ENCODE results near the gene MCRIP1. TPM values are rescaled to one million over a fixed set of nuclear protein-coding genes. Genes with fewer than 3 reads are reported as not detected.
A peak's percentile ranks its signal among the peaks of the same experiment; 100 is the strongest.
"Not testable (repeated sequence)": the region's sequence is repeated elsewhere in the genome, so short reads cannot be mapped to it uniquely, and the experiment has no call there.

The MCRIP1 gene
- total and polyA plus RNA-seq, 5 donors from 2014 or later: 58.1 to 93.2 (median 74.9) TPM

GRCh38 chr17:81842378-81842724, 9.3 kb upstream of the MCRIP1 start:
- Mint-ChIP-seq H3K9me3 (no peaks in the 10 kb centered on the region), H3K27ac (peak overlapping the region in 1 of 3 donors; percentile 42), H3K4me3 (no peak overlapping the region), H3K4me1 (no peaks in the 10 kb centered on the region), H3K36me3 (peaks cover 8% of the 10 kb centered on the region), H3K27me3 (no peaks in the 10 kb centered on the region)
- ATAC-seq (ENCODE audit: low read depth in 2 of 2): no peak
- no peaks in the 10 kb centered on the region for H3K4me1 ChIP-seq (ENCODE audit: control insufficient read depth, insufficient read depth, low read length, poor library complexity, severe bottlenecking)
- no peak overlapping the region for H3K4me3 ChIP-seq (ENCODE audit: low read depth, low read length)
- H3K36me3 ChIP-seq (ENCODE audit: control insufficient read depth, insufficient read depth, low read length): peaks cover 39% of the 10 kb centered on the region
- H3K27ac ChIP-seq (ENCODE audit: insufficient read depth, low read length, poor library complexity, severe bottlenecking): no peak overlapping the region
- DNase-seq: no peak
- no peaks in the 10 kb centered on the region for H3K9me3 ChIP-seq (ENCODE audit: control insufficient read depth in 2 of 2, low read length in 2 of 2)
- H3K27me3 ChIP-seq (ENCODE audit: control insufficient read depth, insufficient read depth, low read length): no peaks in the 10 kb centered on the region

- H3K9me3 ChIP-seq (ENCODE audit: control insufficient read depth in 2 of 2, low read length in 2 of 2): no peaks in the 10 kb centered on the region
- ATAC-seq (ENCODE audit: low read depth in 2 of 2) (no peak), DNase-seq (no peak)
- H3K27ac ChIP-seq (ENCODE audit: insufficient read depth, low read length, poor library complexity, severe bottlenecking): no peak overlapping the region
- Mint-ChIP-seq H3K4me1 (no peaks in the 10 kb centered on the region), H3K9me3 (no peaks in the 10 kb centered on the region), H3K36me3 (peaks cover 8% of the 10 kb centered on the region), H3K27ac (peak overlapping the region in 1 of 3 donors; percentile 14), H3K27me3 (no peaks in the 10 kb centered on the region), H3K4me3 (no peak overlapping the region)
- no peaks in the 10 kb centered on the region for H3K4me1 ChIP-seq (ENCODE audit: control insufficient read depth, insufficient read depth, low read length, poor library complexity, severe bottlenecking)
- no peaks in the 10 kb centered on the region for H3K27me3 ChIP-seq (ENCODE audit: control insufficient read depth, insufficient read depth, low read length)
- H3K36me3 ChIP-seq (ENCODE audit: control insufficient read depth, insufficient read depth, low read length): peaks cover 34% of the 10 kb centered on the region
- H3K4me3 ChIP-seq (ENCODE audit: low read depth, low read length): no peak overlapping the region
Measured at GRCh38 chr17:81841866-81842265, 8.8 kb upstream of the MCRIP1 start.

DNA sequence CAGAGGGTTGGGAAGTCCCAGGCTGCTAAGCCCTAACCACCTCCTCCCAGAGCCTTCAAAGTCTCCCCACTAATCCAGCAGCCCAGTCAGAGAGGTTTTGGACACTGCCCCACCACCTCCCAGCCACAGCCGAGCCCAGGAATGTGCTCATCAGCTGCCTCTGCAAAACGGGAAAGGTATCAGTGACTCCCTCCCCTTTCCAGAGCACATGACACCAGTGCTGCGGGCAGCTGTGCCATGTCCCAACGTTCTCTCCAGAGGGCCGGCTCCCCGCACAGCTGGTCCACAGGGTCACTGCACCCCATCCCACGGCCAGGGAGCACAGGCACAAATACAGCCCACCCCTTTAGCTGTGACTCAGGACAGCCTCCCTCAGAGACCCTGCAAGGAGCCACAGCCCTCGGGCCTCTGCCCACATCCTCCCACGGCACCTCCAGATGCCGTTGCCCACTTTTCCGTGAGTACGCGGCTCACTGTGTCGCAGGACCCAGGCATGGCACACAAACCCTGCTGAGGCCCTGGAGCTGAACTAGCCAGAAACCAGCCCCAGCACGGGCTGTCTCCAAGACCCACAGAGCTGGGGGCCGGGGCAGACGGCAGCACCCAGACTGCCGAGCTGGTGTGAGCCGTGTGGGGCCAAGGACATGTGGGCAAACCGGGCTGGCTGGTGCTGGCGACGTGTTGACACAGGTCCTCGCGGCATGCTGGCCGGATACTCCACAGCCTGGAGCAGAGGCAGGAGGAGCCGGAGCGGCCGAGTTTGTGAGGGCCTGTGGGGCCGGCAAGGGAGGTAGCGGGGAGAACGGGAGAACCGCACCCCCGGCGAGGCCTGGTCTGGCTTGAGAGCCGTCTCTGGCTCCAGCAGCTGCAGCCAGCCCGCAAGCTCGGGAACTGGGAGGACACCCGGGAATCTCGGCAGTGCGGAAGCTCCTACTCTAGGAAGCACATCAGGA, 8.0 kb upstream of the MCRIP1 start:
- H3K4me3 Mint-ChIP-seq: no peak overlapping the region
- H3K27ac Mint-ChIP-seq: peak overlapping the region in 1 of 3 donors; percentile 14
- H3K4me1 Mint-ChIP-seq: no peaks in the 10 kb centered on the region
- no peak overlapping the region for H3K4me3 ChIP-seq (ENCODE audit: low read depth, low read length)
- DNase-seq: no peak
- no peaks in the 10 kb centered on the region for H3K4me1 ChIP-seq (ENCODE audit: control insufficient read depth, insufficient read depth, low read length, poor library complexity, severe bottlenecking)
- no peaks in the 10 kb centered on the region for H3K27me3 Mint-ChIP-seq
- no peaks in the 10 kb centered on the region for H3K9me3 Mint-ChIP-seq
- H3K36me3 Mint-ChIP-seq: peaks cover 8% of the 10 kb centered on the region
- H3K27ac ChIP-seq (ENCODE audit: insufficient read depth, low read length, poor library complexity, severe bottlenecking): no peak overlapping the region
- H3K36me3 ChIP-seq (ENCODE audit: control insufficient read depth, insufficient read depth, low read length): peaks cover 29% of the 10 kb centered on the region
- ATAC-seq (ENCODE audit: low read depth in 2 of 2): no peak
- no peaks in the 10 kb centered on the region for H3K9me3 ChIP-seq (ENCODE audit: control insufficient read depth in 2 of 2, low read length in 2 of 2)
- no peaks in the 10 kb centered on the region for H3K27me3 ChIP-seq (ENCODE audit: control insufficient read depth, insufficient read depth, low read length)

DNA sequence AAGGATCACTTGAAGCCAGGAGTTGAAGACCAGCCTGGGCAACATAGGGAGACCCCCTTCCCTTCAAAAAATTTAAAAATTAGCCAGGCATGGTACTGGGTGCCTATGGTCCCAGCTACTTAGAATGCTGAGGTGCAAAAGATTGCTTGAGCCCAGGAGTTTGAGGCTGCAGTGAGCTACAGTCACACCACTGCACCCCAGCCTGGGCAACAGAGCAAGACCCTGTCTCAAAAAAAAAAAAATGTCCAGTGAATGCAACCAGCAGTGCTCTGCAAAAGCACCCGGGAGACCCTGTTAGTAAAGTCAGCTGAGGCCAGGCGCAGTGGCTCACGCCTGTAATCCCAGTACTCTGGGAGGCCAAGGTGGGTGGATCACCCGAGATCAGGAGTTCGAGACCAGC, 7.0 kb upstream of the MCRIP1 start:
- H3K4me1 ChIP-seq (ENCODE audit: control insufficient read depth, insufficient read depth, low read length, poor library complexity, severe bottlenecking); H3K27me3 Mint-ChIP-seq; H3K27ac ChIP-seq (ENCODE audit: insufficient read depth, low read length, poor library complexity, severe bottlenecking); H3K4me3 ChIP-seq (ENCODE audit: low read depth, low read length); ATAC-seq (ENCODE audit: low read depth in 2 of 2); DNase-seq; H3K36me3 Mint-ChIP-seq; H3K4me1 Mint-ChIP-seq; H3K4me3 Mint-ChIP-seq; H3K9me3 ChIP-seq (ENCODE audit: control insufficient read depth in 2 of 2, low read length in 2 of 2); H3K27me3 ChIP-seq (ENCODE audit: control insufficient read depth, insufficient read depth, low read length); H3K9me3 Mint-ChIP-seq; H3K27ac Mint-ChIP-seq: not testable (repeated sequence)
- peaks cover 19% of the 10 kb centered on the region for H3K36me3 ChIP-seq (ENCODE audit: control insufficient read depth, insufficient read depth, low read length)

DNA sequence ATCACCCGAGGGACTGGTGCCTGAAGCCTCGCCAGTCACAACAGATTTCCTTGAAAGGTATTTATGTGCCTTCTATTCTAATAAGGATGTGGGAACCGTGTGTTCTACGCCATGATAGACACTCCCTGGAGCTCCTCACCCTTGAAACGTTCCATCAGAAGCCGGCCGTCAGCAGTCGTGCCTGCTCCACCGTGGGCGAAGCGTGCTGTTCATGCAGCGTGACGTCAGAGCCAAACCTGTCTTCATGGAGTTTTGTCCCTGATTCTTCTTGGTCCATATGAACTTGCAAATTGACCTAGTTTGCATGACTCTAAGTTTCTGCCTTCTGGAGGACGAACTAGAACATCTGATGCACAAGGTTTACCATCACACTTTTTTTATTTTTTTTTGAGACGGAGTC, 6.2 kb upstream of the MCRIP1 start:
- Histone ChIP-seq H3K36me3 (ENCODE audit: control insufficient read depth, insufficient read depth, low read length) (peaks cover 11% of the 10 kb centered on the region), H3K4me3 (ENCODE audit: low read depth, low read length) (no peak overlapping the region), H3K4me1 (ENCODE audit: control insufficient read depth, insufficient read depth, low read length, poor library complexity, severe bottlenecking) (no peaks in the 10 kb centered on the region), H3K27ac (ENCODE audit: insufficient read depth, low read length, poor library complexity, severe bottlenecking) (no peak overlapping the region), H3K9me3 (ENCODE audit: control insufficient read depth in 2 of 2, low read length in 2 of 2) (no peaks in the 10 kb centered on the region), H3K27me3 (ENCODE audit: control insufficient read depth, insufficient read depth, low read length) (no peaks in the 10 kb centered on the region)
- Mint-ChIP-seq H3K9me3 (no peaks in the 10 kb centered on the region), H3K27ac (no peak overlapping the region), H3K36me3 (no peaks in the 10 kb centered on the region), H3K27me3 (no peaks in the 10 kb centered on the region), H3K4me1 (no peaks in the 10 kb centered on the region), H3K4me3 (no peak overlapping the region)
- no peak for ATAC-seq (ENCODE audit: low read depth in 2 of 2)
- no peak for DNase-seq

GRCh38 chr17:81838753-81839255, 5.7 kb upstream of the MCRIP1 start:
- no peaks in the 10 kb centered on the region for H3K27me3 ChIP-seq (ENCODE audit: control insufficient read depth, insufficient read depth, low read length)
- no peaks in the 10 kb centered on the region for H3K27me3 Mint-ChIP-seq
- H3K4me3 ChIP-seq (ENCODE audit: low read depth, low read length): no peak overlapping the region
- no peak overlapping the region for H3K4me3 Mint-ChIP-seq
- peaks cover 8% of the 10 kb centered on the region for H3K36me3 ChIP-seq (ENCODE audit: control insufficient read depth, insufficient read depth, low read length)
- H3K9me3 Mint-ChIP-seq: no peaks in the 10 kb centered on the region
- no peaks in the 10 kb centered on the region for H3K36me3 Mint-ChIP-seq
- peaks cover 3% of the 10 kb centered on the region for H3K4me1 ChIP-seq (ENCODE audit: control insufficient read depth, insufficient read depth, low read length, poor library complexity, severe bottlenecking)
- peaks cover 0 to under 1% (median 0%) of the 10 kb centered on the region in 4 donors for H3K4me1 Mint-ChIP-seq
- H3K9me3 ChIP-seq (ENCODE audit: control insufficient read depth in 2 of 2, low read length in 2 of 2): no peaks in the 10 kb centered on the region
- H3K27ac Mint-ChIP-seq: no peak overlapping the region
- no peak overlapping the region for H3K27ac ChIP-seq (ENCODE audit: insufficient read depth, low read length, poor library complexity, severe bottlenecking)
- ATAC-seq (ENCODE audit: low read depth in 2 of 2) (no peak), DNase-seq (no peak)

GRCh38 chr17:81837641-81838040, 4.5 kb upstream of the MCRIP1 start:
- Mint-ChIP-seq H3K27ac (no peak overlapping the region), H3K36me3 (no peaks in the 10 kb centered on the region), H3K4me1 (peaks cover 0 to 4% (median under 1%) of the 10 kb centered on the region in 4 donors), H3K9me3 (no peaks in the 10 kb centered on the region), H3K4me3 (peak overlapping the region in 1 of 4 donors; percentile 77), H3K27me3 (no peaks in the 10 kb centered on the region)
- Histone ChIP-seq H3K27me3 (ENCODE audit: control insufficient read depth, insufficient read depth, low read length) (no peaks in the 10 kb centered on the region), H3K4me3 (ENCODE audit: low read depth, low read length) (no peak overlapping the region), H3K27ac (ENCODE audit: insufficient read depth, low read length, poor library complexity, severe bottlenecking) (no peak overlapping the region), H3K4me1 (ENCODE audit: control insufficient read depth, insufficient read depth, low read length, poor library complexity, severe bottlenecking) (peaks cover 9% of the 10 kb centered on the region), H3K9me3 (ENCODE audit: control insufficient read depth in 2 of 2, low read length in 2 of 2) (no peaks in the 10 kb centered on the region), H3K36me3 (ENCODE audit: control insufficient read depth, insufficient read depth, low read length) (no peaks in the 10 kb centered on the region)
- DNase-seq (no peak), ATAC-seq (ENCODE audit: low read depth in 2 of 2) (no peak)

GRCh38 chr17:81834831-81835267, 1.8 kb upstream of the MCRIP1 start, which contains the start of gene PPP1R27:
Gene PPP1R27 (minus strand): TSS chr17:81835050. CDS start chr17:81834953, 97 bp downstream.
- no peak for DNase-seq
- H3K4me3 Mint-ChIP-seq: peak within 1 kb of the TSS; percentile 83 to 92 (median 88)
- H3K27ac ChIP-seq (ENCODE audit: insufficient read depth, low read length, poor library complexity, severe bottlenecking): peak within 1 kb of the TSS; percentile 92
- H3K27ac Mint-ChIP-seq: peak within 1 kb of the TSS; percentile 88 to 91 (median 88)
- no peaks in the 10 kb centered on the region for H3K9me3 ChIP-seq (ENCODE audit: control insufficient read depth in 2 of 2, low read length in 2 of 2)
- no peaks in the 10 kb centered on the region for H3K27me3 ChIP-seq (ENCODE audit: control insufficient read depth, insufficient read depth, low read length)
- H3K4me3 ChIP-seq (ENCODE audit: low read depth, low read length): no peak within 1 kb of the TSS
- H3K36me3 Mint-ChIP-seq: no peaks in the 10 kb centered on the region
- H3K36me3 ChIP-seq (ENCODE audit: control insufficient read depth, insufficient read depth, low read length): no peaks in the 10 kb centered on the region
- H3K9me3 Mint-ChIP-seq: no peaks in the 10 kb centered on the region
- H3K4me1 Mint-ChIP-seq: peaks cover 5 to 19% (median 9%) of the 10 kb centered on the region in 4 donors
- ATAC-seq (ENCODE audit: low read depth in 2 of 2): no peak
- no peaks in the 10 kb centered on the region for H3K27me3 Mint-ChIP-seq
- H3K4me1 ChIP-seq (ENCODE audit: control insufficient read depth, insufficient read depth, low read length, poor library complexity, severe bottlenecking): peaks cover 24% of the 10 kb centered on the region

Data from CD4-positive, CD25-positive, alpha-beta regulatory T cell (primary cell).